GM12865 (cell line): ENCODE data around the gene VMO1.

ENCODE experiments used
- DNase-seq: peaks from one replicate; pipeline ENCODE4 v3.0.0; 2010; ENCODE audit warnings: low read depth
- H3K4me3 ChIP-seq: 2 replicates; pipeline ENCODE4 v1.5.1; 2011; ENCODE audit warnings: mild to moderate bottlenecking, low read depth, low read length, control low read depth
- CTCF ChIP-seq: IDR thresholded peaks from 2 replicates; pipeline ENCODE4 v1.5.1; 2011; ENCODE audit warnings: low read length, control low read depth, low read depth, inconsistent platforms; ENCODE audit not compliant: insufficient read depth; ENCODE audit errors: missing control alignments

The VMO1 gene

GRCh38 chr17:4808378-4808767 is 22.2 kb upstream of the VMO1 start:
- H3K4me3 ChIP-seq = no peak overlapping the region
- no peak for TF ChIP-seq CTCF
- no peak for DNase-seq

GRCh38 chr17:4807605-4808377 is 21.6 kb upstream of the VMO1 start:
- no peak for DNase-seq
- TF ChIP-seq CTCF = no peak
- H3K4me3 ChIP-seq = peak overlapping the region; percentile 82

- TF ChIP-seq CTCF = no peak
- DNase-seq = peak; percentile 89
- H3K4me3 ChIP-seq = peak within 1 kb of the TSS; percentile 82
These were observed 20.8 kb upstream of the VMO1 start, which contains the start of gene PLD2 for GRCh38 chr17:4806777-4807604. Gene PLD2 (plus strand): TSS chr17:4807152. CDS start chr17:4807773, 621 bp downstream.

GRCh38 chr17:4806456-4806776 is 20.3 kb upstream of the VMO1 start:
- no peak for TF ChIP-seq CTCF
- no peak for DNase-seq
- peak overlapping the region; percentile 42 for H3K4me3 ChIP-seq

- no peak for DNase-seq
- TF ChIP-seq CTCF = no peak
- H3K4me3 ChIP-seq = no peak within 1 kb of the TSS
These were observed 16.1 kb upstream of the VMO1 start, which contains the start of gene C17orf114 for GRCh38 chr17:4802228-4802627. Gene C17orf114 (minus strand): TSS chr17:4802328.

GRCh38 chr17:4800462-4801196 is 14.5 kb upstream of the VMO1 start:
- TF ChIP-seq CTCF = no peak
- peak; percentile 59 for DNase-seq
- no peak overlapping the region for H3K4me3 ChIP-seq
